Measurements from ENCODE around the gene PKN2.
"Not testable (repeated sequence)": the region's sequence is repeated elsewhere in the genome, so short reads cannot be mapped to it uniquely, and the experiment has no call there.

PKN2 gene

GRCh38 chr1:88873737-88874349 is 189.8 kb downstream of the PKN2 start:
- Histone ChIP-seq H3K4me3 (ENCODE audit: insufficient read depth, low read depth, low read length) (no peak overlapping the region), H3K27ac (ENCODE audit: insufficient read depth, low read depth, low read length, poor library complexity, severe bottlenecking) (no peak overlapping the region), H3K36me3 (ENCODE audit: control insufficient read depth, insufficient read depth, low read length) (no peaks in the 10 kb centered on the region), H3K4me1 (ENCODE audit: control insufficient read depth, insufficient read depth, low read length) (no peaks in the 10 kb centered on the region), H3K9me3 (ENCODE audit: control insufficient read depth, low read length) (no peaks in the 10 kb centered on the region), H3K27me3 (ENCODE audit: control insufficient read depth, insufficient read depth, low read length, poor library complexity, severe bottlenecking) (no peaks in the 10 kb centered on the region)
- 78 to 92% methylated on average over 4 to 5 of the region's 5 CpGs for WGBS, 2 experiments

- no peak overlapping the region for H3K27ac ChIP-seq (ENCODE audit: insufficient read depth, low read depth, low read length, poor library complexity, severe bottlenecking)
- H3K4me3 ChIP-seq (ENCODE audit: insufficient read depth, low read depth, low read length): no peak overlapping the region
- H3K4me1 ChIP-seq (ENCODE audit: control insufficient read depth, insufficient read depth, low read length): no peaks in the 10 kb centered on the region
- no peaks in the 10 kb centered on the region for H3K36me3 ChIP-seq (ENCODE audit: control insufficient read depth, insufficient read depth, low read length)
- no peaks in the 10 kb centered on the region for H3K27me3 ChIP-seq (ENCODE audit: control insufficient read depth, insufficient read depth, low read length, poor library complexity, severe bottlenecking)
- 93 to 94% methylated on average over 4 of the region's 4 CpGs for WGBS, 2 experiments
- no peaks in the 10 kb centered on the region for H3K9me3 ChIP-seq (ENCODE audit: control insufficient read depth, low read length)
Observed at GRCh38 chr1:88875595-88875994, 191.5 kb downstream of the PKN2 start.

- Histone ChIP-seq H3K4me1 (ENCODE audit: control insufficient read depth, insufficient read depth, low read length) (no peaks in the 10 kb centered on the region), H3K27ac (ENCODE audit: insufficient read depth, low read depth, low read length, poor library complexity, severe bottlenecking) (no peak overlapping the region), H3K27me3 (ENCODE audit: control insufficient read depth, insufficient read depth, low read length, poor library complexity, severe bottlenecking) (no peaks in the 10 kb centered on the region), H3K4me3 (ENCODE audit: insufficient read depth, low read depth, low read length) (no peak overlapping the region), H3K36me3 (ENCODE audit: control insufficient read depth, insufficient read depth, low read length) (no peaks in the 10 kb centered on the region), H3K9me3 (ENCODE audit: control insufficient read depth, low read length) (no peaks in the 10 kb centered on the region)
- WGBS, 2 experiments: 90 to 100% methylated on average over 2 to 3 of the region's 5 CpGs
Observed at GRCh38 chr1:88876573-88877365, 192.7 kb downstream of the PKN2 start.

GRCh38 chr1:88877382-88877825 is 193.3 kb downstream of the PKN2 start:
- H3K27ac ChIP-seq (ENCODE audit: insufficient read depth, low read depth, low read length, poor library complexity, severe bottlenecking): no peak overlapping the region
- H3K4me1 ChIP-seq (ENCODE audit: control insufficient read depth, insufficient read depth, low read length): no peaks in the 10 kb centered on the region
- 56 to 59% methylated on average over 6 of the region's 6 CpGs for WGBS, 2 experiments
- H3K9me3 ChIP-seq (ENCODE audit: control insufficient read depth, low read length): no peaks in the 10 kb centered on the region
- H3K4me3 ChIP-seq (ENCODE audit: insufficient read depth, low read depth, low read length): no peak overlapping the region
- H3K27me3 ChIP-seq (ENCODE audit: control insufficient read depth, insufficient read depth, low read length, poor library complexity, severe bottlenecking): no peaks in the 10 kb centered on the region
- no peaks in the 10 kb centered on the region for H3K36me3 ChIP-seq (ENCODE audit: control insufficient read depth, insufficient read depth, low read length)

DNA sequence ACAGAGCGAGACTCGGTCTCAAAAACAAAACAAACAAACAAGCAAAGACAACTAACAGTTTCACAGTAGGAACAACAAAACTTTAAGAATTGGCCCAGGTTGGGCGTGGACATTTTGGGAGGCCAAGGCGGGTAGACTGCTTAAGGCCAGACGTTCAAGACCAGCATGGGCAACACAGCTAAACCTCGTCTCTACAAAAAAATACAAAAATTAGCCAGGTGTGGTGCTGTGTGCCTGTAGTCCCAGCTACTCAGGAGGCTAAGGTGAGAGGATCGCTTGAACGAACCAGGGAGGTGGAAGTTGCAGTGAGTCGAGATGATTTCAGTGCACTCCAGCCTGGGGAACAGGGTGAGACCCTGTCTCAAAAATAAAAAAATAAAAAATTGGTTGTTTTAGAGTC is 193.8 kb downstream of the PKN2 start:
- Histone ChIP-seq H3K27me3 (ENCODE audit: control insufficient read depth, insufficient read depth, low read length, poor library complexity, severe bottlenecking) (no peaks in the 10 kb centered on the region), H3K27ac (ENCODE audit: insufficient read depth, low read depth, low read length, poor library complexity, severe bottlenecking) (no peak overlapping the region)
- 87 to 90% methylated on average over 9 of the region's 9 CpGs for WGBS, 2 experiments

DNA sequence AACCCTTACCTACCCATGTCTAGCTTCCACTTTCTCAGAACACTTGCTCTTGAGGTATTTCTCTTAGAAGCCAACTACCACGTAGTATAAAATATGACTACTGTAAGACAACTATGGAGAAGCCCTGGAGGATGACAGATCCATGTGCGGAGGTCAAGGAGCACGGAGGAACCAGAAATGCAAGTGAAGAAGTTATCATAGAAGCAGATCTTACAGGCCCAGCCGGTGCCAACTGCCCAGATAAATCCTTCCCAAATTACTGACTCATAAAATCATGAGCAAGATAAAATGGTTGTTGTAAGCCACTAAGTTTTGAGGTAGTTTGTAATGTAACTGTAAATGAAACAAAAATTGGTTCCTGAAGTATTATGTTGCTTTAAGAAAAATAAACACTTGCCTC is 194.7 kb downstream of the PKN2 start:
- WGBS, 2 experiments: 94 to 96% methylated on average over 3 to 4 of the region's 4 CpGs
- H3K36me3 ChIP-seq (ENCODE audit: control insufficient read depth, insufficient read depth, low read length): no peaks in the 10 kb centered on the region
- H3K9me3 ChIP-seq (ENCODE audit: control insufficient read depth, low read length): no peaks in the 10 kb centered on the region
- H3K27ac ChIP-seq (ENCODE audit: insufficient read depth, low read depth, low read length, poor library complexity, severe bottlenecking): no peak overlapping the region
- no peak overlapping the region for H3K4me3 ChIP-seq (ENCODE audit: insufficient read depth, low read depth, low read length)
- H3K27me3 ChIP-seq (ENCODE audit: control insufficient read depth, insufficient read depth, low read length, poor library complexity, severe bottlenecking): no peaks in the 10 kb centered on the region
- no peaks in the 10 kb centered on the region for H3K4me1 ChIP-seq (ENCODE audit: control insufficient read depth, insufficient read depth, low read length)

More for the DNA sequence above, 193.8 kb downstream of the PKN2 start:
- Histone ChIP-seq H3K4me3 (ENCODE audit: insufficient read depth, low read depth, low read length) (no peak overlapping the region), H3K4me1 (ENCODE audit: control insufficient read depth, insufficient read depth, low read length) (no peaks in the 10 kb centered on the region), H3K36me3 (ENCODE audit: control insufficient read depth, insufficient read depth, low read length) (no peaks in the 10 kb centered on the region), H3K9me3 (ENCODE audit: control insufficient read depth, low read length) (no peaks in the 10 kb centered on the region)

DNA sequence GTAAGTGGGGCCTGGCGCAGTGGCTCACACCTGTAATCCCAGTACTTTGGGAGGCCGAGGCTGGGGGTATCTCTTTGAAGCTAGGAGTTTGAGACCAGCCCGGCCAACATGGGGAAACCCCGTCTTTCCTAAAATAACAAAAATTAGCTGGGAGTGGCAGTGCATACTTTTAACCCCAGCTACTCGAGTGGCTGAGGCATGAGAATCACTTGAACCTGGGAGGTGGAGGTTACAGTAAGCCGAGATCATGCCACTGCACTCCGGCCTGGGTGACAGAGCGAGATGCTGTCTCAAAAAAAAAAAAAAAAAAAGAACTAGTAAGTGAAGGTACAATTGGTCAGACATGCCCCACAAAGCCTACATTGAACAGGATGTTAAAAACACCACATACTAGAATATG is 196.6 kb downstream of the PKN2 start:
- not testable (repeated sequence) for H3K27me3 ChIP-seq (ENCODE audit: control insufficient read depth, insufficient read depth, low read length, poor library complexity, severe bottlenecking); H3K4me1 ChIP-seq (ENCODE audit: control insufficient read depth, insufficient read depth, low read length); H3K9me3 ChIP-seq (ENCODE audit: control insufficient read depth, low read length); H3K36me3 ChIP-seq (ENCODE audit: control insufficient read depth, insufficient read depth, low read length); H3K4me3 ChIP-seq (ENCODE audit: insufficient read depth, low read depth, low read length); H3K27ac ChIP-seq (ENCODE audit: insufficient read depth, low read depth, low read length, poor library complexity, severe bottlenecking)
- 92 to 95% methylated on average over 8 of the region's 8 CpGs for WGBS, 2 experiments

DNA sequence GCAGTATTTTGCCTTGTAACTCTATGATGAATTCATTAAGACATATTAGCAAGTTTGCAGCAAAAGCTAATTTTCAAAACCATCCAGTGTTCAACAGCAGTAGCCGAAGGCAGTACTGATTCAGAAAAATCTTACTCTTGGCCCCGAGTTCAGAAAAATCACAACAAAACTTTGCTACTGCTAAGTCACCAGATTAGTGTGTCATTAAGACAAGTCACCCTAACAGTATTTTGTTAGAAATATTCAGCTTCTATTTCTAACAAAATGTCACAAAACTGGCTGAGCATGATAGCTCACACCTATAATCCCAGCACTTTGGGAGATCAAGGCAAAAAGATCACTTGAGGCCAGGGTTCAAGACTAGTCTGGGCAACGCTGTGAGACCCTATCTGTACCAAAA is 199.1 kb downstream of the PKN2 start:
- WGBS, 2 experiments: 87 to 97% methylated on average over 3 of the region's 3 CpGs
- Histone ChIP-seq H3K4me3 (ENCODE audit: insufficient read depth, low read depth, low read length) (no peak overlapping the region), H3K36me3 (ENCODE audit: control insufficient read depth, insufficient read depth, low read length) (peaks cover 4% of the 10 kb centered on the region), H3K27ac (ENCODE audit: insufficient read depth, low read depth, low read length, poor library complexity, severe bottlenecking) (no peak overlapping the region), H3K27me3 (ENCODE audit: control insufficient read depth, insufficient read depth, low read length, poor library complexity, severe bottlenecking) (no peaks in the 10 kb centered on the region), H3K9me3 (ENCODE audit: control insufficient read depth, low read length) (no peaks in the 10 kb centered on the region), H3K4me1 (ENCODE audit: control insufficient read depth, insufficient read depth, low read length) (no peaks in the 10 kb centered on the region)

Measured in ectodermal cell (in vitro differentiated cells).